ENCODE data around the gene CCSER1.

GRCh38 chr4:90442619-90443018 is 315.4 kb downstream of the CCSER1 start:
- TF ChIP-seq, protein P1, sequence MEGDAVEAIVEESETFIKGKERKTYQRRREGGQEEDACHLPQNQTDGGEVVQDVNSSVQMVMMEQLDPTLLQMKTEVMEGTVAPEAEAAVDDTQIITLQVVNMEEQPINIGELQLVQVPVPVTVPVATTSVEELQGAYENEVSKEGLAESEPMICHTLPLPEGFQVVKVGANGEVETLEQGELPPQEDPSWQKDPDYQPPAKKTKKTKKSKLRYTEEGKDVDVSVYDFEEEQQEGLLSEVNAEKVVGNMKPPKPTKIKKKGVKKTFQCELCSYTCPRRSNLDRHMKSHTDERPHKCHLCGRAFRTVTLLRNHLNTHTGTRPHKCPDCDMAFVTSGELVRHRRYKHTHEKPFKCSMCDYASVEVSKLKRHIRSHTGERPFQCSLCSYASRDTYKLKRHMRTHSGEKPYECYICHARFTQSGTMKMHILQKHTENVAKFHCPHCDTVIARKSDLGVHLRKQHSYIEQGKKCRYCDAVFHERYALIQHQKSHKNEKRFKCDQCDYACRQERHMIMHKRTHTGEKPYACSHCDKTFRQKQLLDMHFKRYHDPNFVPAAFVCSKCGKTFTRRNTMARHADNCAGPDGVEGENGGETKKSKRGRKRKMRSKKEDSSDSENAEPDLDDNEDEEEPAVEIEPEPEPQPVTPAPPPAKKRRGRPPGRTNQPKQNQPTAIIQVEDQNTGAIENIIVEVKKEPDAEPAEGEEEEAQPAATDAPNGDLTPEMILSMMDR (conservative IDR thresholded peaks at IDR 0.05 in 1 of 2, IDR thresholded peaks at IDR 0.05 in 1 of 2; ENCODE audit: extremely low read depth in 1 of 2, insufficient read depth in 1 of 2, low read depth in 1 of 2, low read length in 2 of 2), result no peak
- no peak for TF ChIP-seq EZH2 (IDR thresholded peaks at IDR 0.05; ENCODE audit: borderline replicate concordance, low read length)

Measured in mammary epithelial cell (primary cell).